A549 (cell line): ENCODE measurements around the gene LMNA. TPM values are rescaled to one million over a fixed set of nuclear protein-coding genes. Genes with fewer than 3 reads are reported as not detected.

Experiments
- ATAC-seq, 2 experiments: fragments of 200-7000 bp in 1 of 2; fragments of >200 bp in 1 of 2; cut with Nextera tagmentation in 1 of 2; cut with Tn5 transposase in 1 of 2; 3 replicates each; pipeline versions ENCODE4 v1.8.0 to v1.9.1; 2018 to 2020; ENCODE audit warnings: mild to moderate bottlenecking in 1 of 2, moderate library complexity in 1 of 2
- CTCF ChIA-PET: fragments of 300-600 bp; sonication (Branson Sonifier 250); formaldehyde crosslinking; extraction: SDS; loops from one replicate; lab custom pipeline; 2021; ENCODE audit warnings: antibody characterized with exemption, inconsistent platforms; lab: Yijun Ruan, JAX
- POLR2A ChIA-PET: fragments of 350-600 bp; formaldehyde crosslinking; extraction: SDS; loops from one replicate; lab custom pipeline; 2021; ENCODE audit warnings: antibody characterized with exemption, inconsistent platforms; lab: Yijun Ruan, JAX
- DNase-seq, 2 experiments: peaks; one replicate each; pipeline versions ENCODE4 v3.0.0 to v3.0.0-alpha.2; 2011 to 2016; ENCODE audit warnings: low read depth in 1 of 2, low spot score in 1 of 2
- FAIRE-seq: peaks from 2 replicates; lab custom pipeline; 2011; peaks lifted over from hg19 to GRCh38; lab: Jason Lieb, UNC
- H3K27ac ChIP-seq, 2 experiments: fragments of >200 bp; sonication (Bioruptor Twin); formaldehyde crosslinking; 3 replicates each; pipeline ENCODE4 v1.5.1; 2016 to 2017
- H3K4me1 ChIP-seq: fragments of >200 bp; sonication (Bioruptor Twin); formaldehyde crosslinking; 3 replicates; pipeline ENCODE4 v1.6.1; 2016
- H3K4me2 ChIP-seq: fragments of >200 bp; sonication (Bioruptor Twin); formaldehyde crosslinking; 3 replicates; pipeline ENCODE4 v1.6.1; 2016
- H3K4me3 ChIP-seq: fragments of >200 bp; sonication (Bioruptor Twin); formaldehyde crosslinking; 3 replicates; pipeline ENCODE4 v1.5.1; 2016
- H3K9me3 ChIP-seq: fragments of >200 bp; sonication (Bioruptor Twin); formaldehyde crosslinking; 3 replicates; pipeline ENCODE4 v1.6.1; 2016
- BHLHE40 ChIP-seq: IDR thresholded peaks from 2 replicates; pipeline ENCODE4 v1.6.1; 2012; ENCODE audit warnings: low read depth, low read length, inconsistent platforms
- CBX8 ChIP-seq: fragments of 200-600 bp; sonication (generic); IDR thresholded peaks from 2 replicates; pipeline ENCODE4 v1.6.1; 2016
- CEBPB ChIP-seq, 2 experiments: fragments of >200 bp in 1 of 2; sonication (Bioruptor Twin) in 1 of 2; formaldehyde crosslinking in 1 of 2; IDR thresholded peaks; 2 replicates each; pipeline ENCODE4 v1.6.1; 2012 to 2016
- CHD2 ChIP-seq: fragments of 150-350 bp; IDR thresholded peaks from 2 replicates; pipeline ENCODE4 v1.6.1; 2014; ENCODE audit warnings: low read length; ENCODE audit not compliant: partially characterized antibody
- EHF ChIP-seq: fragments of 250-450 bp; sonication (Bioruptor Pico); IDR thresholded peaks from 2 replicates; pipeline ENCODE4 v1.5.0; 2020; ENCODE audit warnings: mild to moderate bottlenecking
- FOSB ChIP-seq: fragments of 250-450 bp; sonication (Bioruptor Pico); IDR thresholded peaks from 2 replicates; pipeline ENCODE4 v1.5.0; 2020; ENCODE audit warnings: mild to moderate bottlenecking, moderate library complexity
- FOSL2 ChIP-seq, 2 experiments: fragments of 450-650 bp in 1 of 2; fragments of >200 bp in 1 of 2; sonication (Bioruptor Twin) in 1 of 2; formaldehyde crosslinking; IDR thresholded peaks; 2 replicates each; pipeline versions ENCODE4 v1.5.0 to v1.6.1; 2016 to 2020; ENCODE audit warnings: mild to moderate bottlenecking in 1 of 2, moderate library complexity in 1 of 2
- GATA3 ChIP-seq: IDR thresholded peaks from 2 replicates; pipeline ENCODE4 v1.6.1; 2012; ENCODE audit warnings: borderline replicate concordance
- HOXA7 ChIP-seq: fragments of 250-450 bp; sonication (Bioruptor Pico); IDR thresholded peaks from 2 replicates; pipeline ENCODE4 v1.5.0; 2020; ENCODE audit warnings: mild to moderate bottlenecking, moderate library complexity
- HOXB5 ChIP-seq: fragments of 250-450 bp; sonication (Bioruptor Pico); IDR thresholded peaks from 2 replicates; pipeline ENCODE4 v1.5.0; 2020; ENCODE audit warnings: mild to moderate bottlenecking, moderate library complexity
- KDM1A ChIP-seq: fragments of 200-600 bp; sonication (generic); IDR thresholded peaks from 2 replicates; pipeline ENCODE4 v1.6.1; 2016; ENCODE audit warnings: low read depth, mild to moderate bottlenecking
- MAFK ChIP-seq: fragments of 450-650 bp; IDR thresholded peaks from 2 replicates; pipeline ENCODE4 v1.6.1; 2014; ENCODE audit not compliant: partially characterized antibody
- MAZ ChIP-seq: fragments of 150-350 bp; IDR thresholded peaks from 2 replicates; pipeline ENCODE4 v1.6.1; 2014; ENCODE audit warnings: antibody characterized with exemption, low read depth, low read length, borderline replicate concordance
- NPAS2 ChIP-seq: fragments of 250-450 bp; sonication (Bioruptor Pico); IDR thresholded peaks from 2 replicates; pipeline ENCODE4 v1.8.0; 2022; ENCODE audit warnings: mild to moderate bottlenecking, moderate library complexity, borderline replicate concordance
- NR3C1 ChIP-seq: fragments of >200 bp; sonication (Bioruptor Twin); formaldehyde crosslinking; IDR thresholded peaks from 3 replicates; pipeline ENCODE4 v1.6.1; 2017
- POLR2A ChIP-seq: IDR thresholded peaks from 2 replicates; pipeline ENCODE4 v1.6.1; 2012; ENCODE audit warnings: mild to moderate bottlenecking, low read length
- RAD21 ChIP-seq, 2 experiments: fragments of >200 bp in 1 of 2; sonication (Bioruptor Twin) in 1 of 2; formaldehyde crosslinking in 1 of 2; IDR thresholded peaks in 1 of 2; conservative IDR thresholded peaks in 1 of 2; 2 replicates in 1 of 2; 3 replicates in 1 of 2; pipeline ENCODE4 v1.6.1; 2012 to 2018; ENCODE audit warnings: inconsistent platforms in 1 of 2
- RNF2 ChIP-seq: fragments of 200-600 bp; sonication (generic); IDR thresholded peaks from 2 replicates; pipeline ENCODE4 v1.6.1; 2016; ENCODE audit warnings: low read depth, mild to moderate bottlenecking, antibody characterized with exemption, moderate library complexity, borderline replicate concordance
- SMC3 ChIP-seq: fragments of >200 bp; sonication (Bioruptor Twin); formaldehyde crosslinking; IDR thresholded peaks from 3 replicates; pipeline ENCODE4 v1.6.1; 2018; ENCODE audit warnings: inconsistent platforms
- TFCP2L1 ChIP-seq: fragments of 250-450 bp; sonication (Bioruptor Pico); IDR thresholded peaks from 2 replicates; pipeline ENCODE4 v1.5.0; 2021; ENCODE audit warnings: mild to moderate bottlenecking
- ZSCAN20 ChIP-seq: fragments of 250-450 bp; sonication (Bioruptor Pico); IDR thresholded peaks from 2 replicates; pipeline ENCODE4 v1.8.0; 2022; ENCODE audit warnings: mild to moderate bottlenecking, moderate library complexity
- WGBS: methylation state at CpG from one replicate; pipeline ENCODE4 v1.1.6; 2017; ENCODE audit errors: missing lambda C conversion rate; 5-methylcytosine and 5-hydroxymethylcytosine counted together
- polyA plus RNA-seq, 4 experiments: library from polyadenylated mRNA; depleted of rRNA in 3 of 4; stranded (reverse); fragments of >200 nt; fragmentation: RNase III in 1 of 4; extraction: RNeasy Plus Mini Kit Qiagen cat#74134 plus additional on column Dnase treatment in 1 of 4; gene quantifications; 2 replicates in 3 of 4; 3 replicates in 1 of 4; pipeline ENCODE4 v1.2.3, GENCODE V29; 2011 to 2017
- TF ChIP-seq, protein P1 (sequence below): fragments of 200-600 bp; sonication (generic); IDR thresholded peaks from 2 replicates; pipeline ENCODE4 v1.6.1; 2016; ENCODE audit warnings: antibody characterized with exemption, mild to moderate bottlenecking, moderate library complexity
- TF ChIP-seq, protein P2 (sequence below): IDR thresholded peaks from 2 replicates; pipeline ENCODE4 v1.6.1; 2012; ENCODE audit warnings: low read depth, borderline replicate concordance
- TF ChIP-seq, protein P3 (sequence below): fragments of 450-650 bp; IDR thresholded peaks from 2 replicates; pipeline ENCODE4 v1.6.1; 2014; ENCODE audit warnings: antibody characterized with exemption
- TF ChIP-seq, protein P4 (sequence below): fragments of 150-350 bp; IDR thresholded peaks from 2 replicates; pipeline ENCODE4 v1.6.1; 2014; ENCODE audit warnings: low read depth, mild to moderate bottlenecking, low read length
- TF ChIP-seq, protein P5 (sequence below): IDR thresholded peaks from 2 replicates; pipeline ENCODE4 v1.6.1; 2012

LMNA gene
- polyA plus RNA-seq, 2 of the 4 experiments (the other 2 are of a cell fraction), result 214 to 286 TPM

DNA sequence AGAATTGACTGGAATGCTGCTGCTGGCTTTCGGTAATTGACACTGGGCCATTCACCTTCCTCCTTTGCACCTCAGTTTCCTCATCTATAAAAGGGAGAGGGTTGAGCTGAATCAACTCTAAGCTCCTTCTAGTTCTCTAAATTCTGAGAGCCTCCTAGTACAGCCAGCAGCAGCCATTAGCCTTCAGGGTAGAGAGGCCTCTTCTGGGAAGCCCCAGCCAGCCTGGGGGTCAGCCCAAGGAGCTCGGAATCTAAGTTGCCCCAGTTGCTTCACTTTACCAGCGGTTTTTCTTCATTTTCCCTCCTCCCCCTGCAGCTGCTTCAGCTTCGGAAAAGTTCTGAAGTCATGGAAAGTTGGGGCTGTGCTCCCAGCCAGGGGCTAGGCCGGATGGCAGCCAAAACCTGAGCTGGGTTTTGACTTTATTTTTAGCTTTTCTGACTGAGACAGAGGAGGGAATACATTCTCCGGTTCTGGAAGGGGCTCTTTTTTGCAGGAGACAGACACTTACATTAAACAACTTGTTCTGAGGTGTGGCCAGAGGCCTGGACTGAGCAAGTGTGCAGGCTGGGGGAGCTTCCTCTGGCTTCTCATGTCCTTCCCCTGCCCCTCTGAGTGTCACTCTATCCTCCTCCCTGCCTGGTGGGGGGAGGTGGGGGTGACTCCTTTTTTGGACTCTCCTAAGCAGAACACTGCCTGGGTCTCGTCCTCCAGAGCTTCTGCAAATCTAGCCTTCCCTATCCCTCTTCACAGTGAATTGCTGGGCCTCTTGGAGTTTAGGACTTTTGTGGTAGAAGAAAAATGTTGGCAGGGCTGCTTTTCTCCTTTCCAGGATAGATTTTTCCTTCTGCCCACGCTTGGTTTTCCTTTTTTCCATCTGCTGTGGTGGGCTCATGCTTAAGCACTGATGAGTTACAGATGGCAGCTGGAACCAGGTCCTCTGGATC lies 14.4 kb downstream of the LMNA start:
- Histone ChIP-seq H3K4me2 (peak overlapping the region; percentile 91), H3K27ac (peak overlapping the region; percentile 95 to 98), H3K9me3 (no peaks in the 10 kb centered on the region), H3K4me3 (no peak overlapping the region), H3K4me1 (peaks cover 67% of the 10 kb centered on the region)
- 42% methylated on average over 8 of the region's 8 CpGs for WGBS
- FAIRE-seq (no peak), DNase-seq (no peak), ATAC-seq (no peak)
- CTCF ChIA-PET, result interaction anchor here (0.9 to 54.8 kb wide), 16 partner anchors 9 to 191 kb away, joined by 3 to 2239 read pairs (median 8); partner anchors contain the start of genes BGLAP, LMNA, MEX3A and SLC25A44
- TF ChIP-seq HOXA7 (CRISPR knock-in tag), result no peak
- TF ChIP-seq FOSB (CRISPR knock-in tag), result peak; percentile 72; the same call in 1 of the 2 replicates
- POLR2A ChIA-PET, result interaction anchor here (0.6 to 6.1 kb wide), 7 partner anchors 10 to 190 kb away, joined by 3 to 108 read pairs (median 11); partner anchors contain the start of genes LMNA, PMF1 and SLC25A44

DNA sequence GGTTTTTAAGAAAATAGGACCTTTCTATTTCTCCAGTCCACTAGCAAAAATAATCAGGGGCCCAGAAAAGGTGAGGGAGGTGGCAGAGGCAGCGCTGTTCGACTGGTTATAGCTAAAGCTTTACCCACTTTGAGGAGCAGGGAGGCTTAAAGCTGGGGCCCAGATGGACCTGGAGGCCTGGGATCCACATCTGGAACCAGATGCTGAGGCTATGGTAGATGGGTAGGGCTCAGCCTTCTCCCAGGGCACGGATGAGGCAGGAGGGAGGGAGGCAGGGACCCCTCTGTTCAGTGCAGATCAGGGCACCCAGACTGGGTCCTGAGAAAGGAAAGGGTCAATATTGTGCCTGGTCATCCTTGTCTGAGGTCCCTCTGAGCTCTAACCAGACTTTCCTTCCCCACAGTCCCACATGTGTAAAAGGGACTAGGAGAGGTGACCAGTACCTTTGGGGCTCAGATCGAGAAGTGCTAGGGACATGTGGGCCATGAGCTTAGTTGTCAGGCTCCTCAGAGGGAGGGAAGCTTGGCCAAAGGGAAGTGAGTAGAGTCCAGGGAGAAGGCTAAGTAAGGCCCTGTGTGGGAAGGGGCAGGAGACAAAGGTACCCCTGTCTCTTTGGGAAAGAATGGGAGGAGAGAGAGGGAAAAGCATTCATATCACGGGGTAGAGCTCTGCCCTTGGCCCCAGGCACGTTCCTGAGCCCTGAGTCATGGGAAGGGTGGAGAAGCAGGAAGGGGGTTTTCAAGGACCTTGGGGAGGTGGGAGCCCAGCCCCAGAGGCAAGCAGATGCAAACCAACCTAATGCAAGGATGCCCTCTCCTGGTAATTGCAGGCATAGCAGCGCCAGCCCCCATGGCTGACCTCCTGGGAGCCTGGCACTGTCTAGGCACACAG lies 15.4 kb downstream of the LMNA start:
- FAIRE-seq (peak; percentile 82), ATAC-seq (peak; percentile 62 to 67), DNase-seq (peak; percentile 76 to 96)
- Histone ChIP-seq H3K4me2 (peak overlapping the region; percentile 91), H3K27ac (peak overlapping the region; percentile 95 to 98), H3K4me1 (peaks cover 57% of the 10 kb centered on the region), H3K9me3 (no peaks in the 10 kb centered on the region), H3K4me3 (no peak overlapping the region)
- ChIA-PET CTCF (interaction anchor here (0.6 to 54.8 kb wide), 30 partner anchors 8 to 316 kb away, joined by 3 to 2239 read pairs (median 6); partner anchors contain the start of genes BGLAP, LMNA, MEX3A and SEMA4A), POLR2A (interaction anchor here (1.0 to 6.1 kb wide), 8 partner anchors 11 to 83 kb away, joined by 3 to 108 read pairs (median 12); partner anchors contain the start of genes LMNA and PMF1)
- WGBS, result 34% methylated on average over 7 of the region's 7 CpGs
- TF ChIP-seq, protein P1, sequence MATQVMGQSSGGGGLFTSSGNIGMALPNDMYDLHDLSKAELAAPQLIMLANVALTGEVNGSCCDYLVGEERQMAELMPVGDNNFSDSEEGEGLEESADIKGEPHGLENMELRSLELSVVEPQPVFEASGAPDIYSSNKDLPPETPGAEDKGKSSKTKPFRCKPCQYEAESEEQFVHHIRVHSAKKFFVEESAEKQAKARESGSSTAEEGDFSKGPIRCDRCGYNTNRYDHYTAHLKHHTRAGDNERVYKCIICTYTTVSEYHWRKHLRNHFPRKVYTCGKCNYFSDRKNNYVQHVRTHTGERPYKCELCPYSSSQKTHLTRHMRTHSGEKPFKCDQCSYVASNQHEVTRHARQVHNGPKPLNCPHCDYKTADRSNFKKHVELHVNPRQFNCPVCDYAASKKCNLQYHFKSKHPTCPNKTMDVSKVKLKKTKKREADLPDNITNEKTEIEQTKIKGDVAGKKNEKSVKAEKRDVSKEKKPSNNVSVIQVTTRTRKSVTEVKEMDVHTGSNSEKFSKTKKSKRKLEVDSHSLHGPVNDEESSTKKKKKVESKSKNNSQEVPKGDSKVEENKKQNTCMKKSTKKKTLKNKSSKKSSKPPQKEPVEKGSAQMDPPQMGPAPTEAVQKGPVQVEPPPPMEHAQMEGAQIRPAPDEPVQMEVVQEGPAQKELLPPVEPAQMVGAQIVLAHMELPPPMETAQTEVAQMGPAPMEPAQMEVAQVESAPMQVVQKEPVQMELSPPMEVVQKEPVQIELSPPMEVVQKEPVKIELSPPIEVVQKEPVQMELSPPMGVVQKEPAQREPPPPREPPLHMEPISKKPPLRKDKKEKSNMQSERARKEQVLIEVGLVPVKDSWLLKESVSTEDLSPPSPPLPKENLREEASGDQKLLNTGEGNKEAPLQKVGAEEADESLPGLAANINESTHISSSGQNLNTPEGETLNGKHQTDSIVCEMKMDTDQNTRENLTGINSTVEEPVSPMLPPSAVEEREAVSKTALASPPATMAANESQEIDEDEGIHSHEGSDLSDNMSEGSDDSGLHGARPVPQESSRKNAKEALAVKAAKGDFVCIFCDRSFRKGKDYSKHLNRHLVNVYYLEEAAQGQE, result no peak
- TF ChIP-seq BHLHE40 (no peak), GATA3 (peak; percentile 58; the same call in 1 of the 2 replicates), TFCP2L1 (CRISPR knock-in tag) (no peak), CBX8 (no peak), HOXB5 (peak; percentile 82; the same call in 1 of the 2 replicates), CHD2 (no peak), NR3C1 (no peak), POLR2A (peak; percentile 19; the same call in 1 of the 2 replicates), KDM1A (no peak), MAFK (no peak), MAZ (no peak), SMC3 (peak; percentile 99), EHF (peak; percentile 58; the same call in 1 of the 2 replicates), RAD21 (conservative IDR thresholded peaks at IDR 0.05 in 1 of 2, IDR thresholded peaks at IDR 0.05 in 1 of 2) (peak; percentile 99), CEBPB (IDR thresholded peaks at IDR 0.05) (no peak), ZSCAN20 (CRISPR knock-in tag) (no peak), FOSL2 (IDR thresholded peaks at IDR 0.05) (peak; percentile 87), FOSL2 (CRISPR knock-in tag; IDR thresholded peaks at IDR 0.05) (peak; percentile 97), RNF2 (no peak), NPAS2 (CRISPR knock-in tag) (no peak)
- TF ChIP-seq, protein P2, sequence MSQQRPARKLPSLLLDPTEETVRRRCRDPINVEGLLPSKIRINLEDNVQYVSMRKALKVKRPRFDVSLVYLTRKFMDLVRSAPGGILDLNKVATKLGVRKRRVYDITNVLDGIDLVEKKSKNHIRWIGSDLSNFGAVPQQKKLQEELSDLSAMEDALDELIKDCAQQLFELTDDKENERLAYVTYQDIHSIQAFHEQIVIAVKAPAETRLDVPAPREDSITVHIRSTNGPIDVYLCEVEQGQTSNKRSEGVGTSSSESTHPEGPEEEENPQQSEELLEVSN, result no peak
- TF ChIP-seq, protein P3, sequence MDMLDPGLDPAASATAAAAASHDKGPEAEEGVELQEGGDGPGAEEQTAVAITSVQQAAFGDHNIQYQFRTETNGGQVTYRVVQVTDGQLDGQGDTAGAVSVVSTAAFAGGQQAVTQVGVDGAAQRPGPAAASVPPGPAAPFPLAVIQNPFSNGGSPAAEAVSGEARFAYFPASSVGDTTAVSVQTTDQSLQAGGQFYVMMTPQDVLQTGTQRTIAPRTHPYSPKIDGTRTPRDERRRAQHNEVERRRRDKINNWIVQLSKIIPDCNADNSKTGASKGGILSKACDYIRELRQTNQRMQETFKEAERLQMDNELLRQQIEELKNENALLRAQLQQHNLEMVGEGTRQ, result no peak
- TF ChIP-seq, protein P4, sequence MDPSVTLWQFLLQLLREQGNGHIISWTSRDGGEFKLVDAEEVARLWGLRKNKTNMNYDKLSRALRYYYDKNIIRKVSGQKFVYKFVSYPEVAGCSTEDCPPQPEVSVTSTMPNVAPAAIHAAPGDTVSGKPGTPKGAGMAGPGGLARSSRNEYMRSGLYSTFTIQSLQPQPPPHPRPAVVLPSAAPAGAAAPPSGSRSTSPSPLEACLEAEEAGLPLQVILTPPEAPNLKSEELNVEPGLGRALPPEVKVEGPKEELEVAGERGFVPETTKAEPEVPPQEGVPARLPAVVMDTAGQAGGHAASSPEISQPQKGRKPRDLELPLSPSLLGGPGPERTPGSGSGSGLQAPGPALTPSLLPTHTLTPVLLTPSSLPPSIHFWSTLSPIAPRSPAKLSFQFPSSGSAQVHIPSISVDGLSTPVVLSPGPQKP, result no peak
- TF ChIP-seq, protein P5, sequence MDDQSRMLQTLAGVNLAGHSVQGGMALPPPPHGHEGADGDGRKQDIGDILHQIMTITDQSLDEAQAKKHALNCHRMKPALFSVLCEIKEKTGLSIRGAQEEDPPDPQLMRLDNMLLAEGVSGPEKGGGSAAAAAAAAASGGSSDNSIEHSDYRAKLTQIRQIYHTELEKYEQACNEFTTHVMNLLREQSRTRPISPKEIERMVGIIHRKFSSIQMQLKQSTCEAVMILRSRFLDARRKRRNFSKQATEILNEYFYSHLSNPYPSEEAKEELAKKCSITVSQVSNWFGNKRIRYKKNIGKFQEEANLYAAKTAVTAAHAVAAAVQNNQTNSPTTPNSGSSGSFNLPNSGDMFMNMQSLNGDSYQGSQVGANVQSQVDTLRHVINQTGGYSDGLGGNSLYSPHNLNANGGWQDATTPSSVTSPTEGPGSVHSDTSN, result no peak
